PFSK-1 (cell line): ENCODE data around the gene PPARGC1A.

Source experiments
- FOXP2 ChIP-seq: optimal IDR thresholded peaks from 2 replicates; pipeline ENCODE3; 2011; ENCODE audit warnings: borderline replicate concordance, control low read depth, inconsistent platforms; ENCODE audit not compliant: insufficient read depth; ENCODE audit errors: extremely low read length, extremely low read depth
- TAF1 ChIP-seq: IDR thresholded peaks from 2 replicates; pipeline ENCODE4 v1.6.1; 2012; ENCODE audit warnings: low read length, control low read depth, borderline replicate concordance; ENCODE audit not compliant: insufficient read depth
- TF ChIP-seq, protein P1 (sequence below), 2 experiments: IDR thresholded peaks; 2 replicates each; pipeline versions ENCODE4 v1.6.1 to v1.8.0; 2011 to 2012; ENCODE audit warnings: low read depth in 2 of 2, low read length in 2 of 2, control low read depth in 1 of 2, inconsistent platforms in 1 of 2, mild to moderate bottlenecking in 1 of 2, moderate library complexity in 1 of 2; ENCODE audit not compliant: insufficient read depth in 1 of 2

DNA sequence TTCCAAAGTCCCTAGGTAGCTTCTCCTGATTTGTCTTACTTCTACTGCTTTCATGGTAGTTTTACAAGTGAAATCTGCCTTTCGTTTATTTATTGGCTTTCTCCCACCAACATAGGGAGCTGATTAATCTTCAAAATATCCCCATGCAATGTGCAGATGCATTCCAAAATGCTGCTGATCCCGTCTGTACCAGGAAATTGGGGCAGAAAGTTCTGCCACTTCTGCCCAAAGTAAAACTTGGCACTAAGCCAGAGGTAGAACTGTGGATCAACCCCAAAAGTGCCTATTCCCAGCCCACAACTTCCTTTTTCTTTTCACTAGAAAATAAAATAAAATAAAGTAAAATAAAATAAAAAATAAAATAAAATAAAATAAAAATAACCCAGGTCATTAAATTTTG is 47.3 kb upstream of the PPARGC1A start:
- no peak for TF ChIP-seq FOXP2
- TF ChIP-seq TAF1 = no peak
- TF ChIP-seq, protein P1, sequence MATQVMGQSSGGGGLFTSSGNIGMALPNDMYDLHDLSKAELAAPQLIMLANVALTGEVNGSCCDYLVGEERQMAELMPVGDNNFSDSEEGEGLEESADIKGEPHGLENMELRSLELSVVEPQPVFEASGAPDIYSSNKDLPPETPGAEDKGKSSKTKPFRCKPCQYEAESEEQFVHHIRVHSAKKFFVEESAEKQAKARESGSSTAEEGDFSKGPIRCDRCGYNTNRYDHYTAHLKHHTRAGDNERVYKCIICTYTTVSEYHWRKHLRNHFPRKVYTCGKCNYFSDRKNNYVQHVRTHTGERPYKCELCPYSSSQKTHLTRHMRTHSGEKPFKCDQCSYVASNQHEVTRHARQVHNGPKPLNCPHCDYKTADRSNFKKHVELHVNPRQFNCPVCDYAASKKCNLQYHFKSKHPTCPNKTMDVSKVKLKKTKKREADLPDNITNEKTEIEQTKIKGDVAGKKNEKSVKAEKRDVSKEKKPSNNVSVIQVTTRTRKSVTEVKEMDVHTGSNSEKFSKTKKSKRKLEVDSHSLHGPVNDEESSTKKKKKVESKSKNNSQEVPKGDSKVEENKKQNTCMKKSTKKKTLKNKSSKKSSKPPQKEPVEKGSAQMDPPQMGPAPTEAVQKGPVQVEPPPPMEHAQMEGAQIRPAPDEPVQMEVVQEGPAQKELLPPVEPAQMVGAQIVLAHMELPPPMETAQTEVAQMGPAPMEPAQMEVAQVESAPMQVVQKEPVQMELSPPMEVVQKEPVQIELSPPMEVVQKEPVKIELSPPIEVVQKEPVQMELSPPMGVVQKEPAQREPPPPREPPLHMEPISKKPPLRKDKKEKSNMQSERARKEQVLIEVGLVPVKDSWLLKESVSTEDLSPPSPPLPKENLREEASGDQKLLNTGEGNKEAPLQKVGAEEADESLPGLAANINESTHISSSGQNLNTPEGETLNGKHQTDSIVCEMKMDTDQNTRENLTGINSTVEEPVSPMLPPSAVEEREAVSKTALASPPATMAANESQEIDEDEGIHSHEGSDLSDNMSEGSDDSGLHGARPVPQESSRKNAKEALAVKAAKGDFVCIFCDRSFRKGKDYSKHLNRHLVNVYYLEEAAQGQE (IDR thresholded peaks at IDR 0.05; ENCODE audit: insufficient read depth in 1 of 2, low read depth in 2 of 2, low read length in 2 of 2) = no peak
